Hematopoietic multipotent progenitor cell treated with erythropoietin and hydrocortisone succinate and interleukin-3 and kit ligand, for 17 days (in vitro differentiated cells): ENCODE results near the gene ZNF236.
"Not testable (repeated sequence)": the region's sequence is repeated elsewhere in the genome, so short reads cannot be mapped to it uniquely, and the experiment has no call there.

ENCODE experiments used
- DNase-seq: peaks from one replicate; pipeline ENCODE4 v3.0.0-alpha.2; 2015; ENCODE audit warnings: low spot score

The ZNF236 gene

DNA sequence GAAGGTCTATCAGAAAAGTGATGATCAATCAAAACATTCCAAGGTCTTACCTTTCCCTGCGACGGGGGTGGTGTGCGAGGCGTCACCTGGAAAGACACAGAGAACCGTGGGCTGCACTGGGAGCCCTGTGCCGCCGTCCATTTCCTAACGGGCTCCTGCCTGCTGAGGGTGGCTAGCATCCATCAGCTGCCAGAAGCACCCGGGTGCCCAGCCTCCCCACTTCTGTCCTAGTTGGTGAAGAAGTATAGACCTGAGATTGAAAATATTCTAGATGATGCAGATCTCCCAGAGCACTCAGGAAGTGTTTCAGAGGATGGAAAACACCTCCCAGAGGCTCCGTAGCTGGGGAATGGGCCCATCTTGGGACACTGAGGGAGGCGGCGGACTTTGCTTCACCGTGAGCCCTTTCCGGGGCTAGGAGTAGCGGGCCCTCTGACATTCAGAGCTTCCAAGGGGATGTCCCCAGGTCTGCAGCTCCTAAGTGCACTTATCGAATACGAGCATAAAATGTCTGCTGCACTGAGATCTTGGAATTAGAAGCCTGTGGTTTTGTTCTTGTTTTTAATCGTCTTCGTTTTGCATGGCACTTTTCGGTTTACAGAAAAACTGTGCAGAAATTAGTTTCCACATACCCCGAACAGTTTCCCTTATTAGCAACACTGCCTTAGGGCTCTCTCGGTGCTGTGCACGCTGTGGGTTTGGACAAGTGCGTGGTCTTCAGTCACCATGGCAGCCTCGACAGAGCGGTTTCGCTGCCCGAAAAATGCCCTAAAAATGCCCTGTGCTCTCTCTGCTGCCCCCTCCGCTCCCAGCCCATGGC lies 166.7 kb downstream of the ZNF236 start:
- no peak for DNase-seq

- no peak for DNase-seq
These were observed 167.4 kb downstream of the ZNF236 start for GRCh38 chr18:76989647-76990190.

- not testable (repeated sequence) for DNase-seq
These were observed 168.1 kb downstream of the ZNF236 start for GRCh38 chr18:76990343-76991020.

GRCh38 chr18:76991021-76991688 lies 168.8 kb downstream of the ZNF236 start:
- DNase-seq, result no peak

GRCh38 chr18:76992226-76993084 lies 170.1 kb downstream of the ZNF236 start:
- no peak for DNase-seq

- DNase-seq, result no peak
These were observed 170.7 kb downstream of the ZNF236 start for GRCh38 chr18:76993085-76993382.

DNA sequence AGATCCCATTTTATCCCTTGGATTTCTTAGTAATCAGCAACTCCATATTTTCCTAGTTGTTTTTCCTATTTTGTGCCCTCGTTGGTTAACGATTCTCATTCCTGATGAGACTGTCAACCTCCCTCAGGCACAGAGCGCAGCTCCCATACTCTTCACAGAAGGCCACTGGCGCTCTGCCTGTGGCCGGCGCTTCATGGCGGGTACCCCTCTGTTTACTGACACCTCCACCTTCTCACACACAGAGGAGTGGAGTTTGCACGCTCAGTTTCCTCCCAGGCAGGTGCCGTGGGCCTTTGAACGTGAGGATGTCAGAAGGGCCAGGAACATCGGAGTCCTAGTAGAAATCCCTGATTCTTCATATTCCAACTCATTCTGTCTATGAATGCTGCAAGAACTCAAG lies 171.2 kb downstream of the ZNF236 start:
- DNase-seq, result no peak

- DNase-seq, result no peak
These were observed 171.8 kb downstream of the ZNF236 start for GRCh38 chr18:76994086-76994654.

DNA sequence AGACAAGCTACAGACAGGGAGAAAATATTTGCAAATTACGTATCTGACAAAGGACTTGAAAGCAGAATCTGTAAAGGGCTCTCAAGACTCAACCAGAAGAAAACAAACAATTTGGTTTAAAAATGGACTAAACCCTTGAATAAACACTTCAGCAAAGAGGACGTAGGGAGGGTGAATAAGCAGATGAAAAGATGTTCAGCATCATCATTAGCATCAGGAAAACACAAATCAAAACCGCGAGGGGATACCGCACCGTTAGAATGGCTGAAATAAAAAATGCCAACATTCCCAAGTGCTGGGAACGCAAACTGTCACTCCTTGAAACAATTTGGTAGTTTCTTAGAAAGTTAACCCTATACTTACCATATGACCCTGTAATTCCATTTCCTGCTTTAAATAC lies 173.5 kb downstream of the ZNF236 start:
- DNase-seq, result no peak

- no peak for DNase-seq
These were observed 174.1 kb downstream of the ZNF236 start for GRCh38 chr18:76996429-76996828.

- DNase-seq, result no peak
These were observed 175.8 kb downstream of the ZNF236 start for GRCh38 chr18:76997951-76998808.

DNA sequence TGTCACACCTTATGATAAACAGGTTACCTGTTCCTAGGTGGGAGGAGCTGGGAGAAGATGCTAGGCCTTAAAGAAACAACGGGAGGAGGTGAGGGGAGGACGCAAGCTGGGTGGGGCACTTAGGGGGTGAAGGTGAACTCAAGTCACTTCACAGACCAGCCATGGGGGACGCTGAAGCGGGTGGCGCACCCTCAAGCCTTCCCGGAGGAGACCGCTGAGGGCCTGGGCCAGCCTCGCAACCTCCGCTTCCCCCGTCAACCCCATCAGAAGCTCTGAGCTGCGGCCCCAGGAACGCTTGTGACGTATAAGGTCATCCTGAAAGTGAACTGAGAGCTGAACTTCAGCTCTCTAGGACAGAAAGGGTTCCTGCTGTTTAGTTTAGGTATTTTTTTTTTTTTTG lies 176.7 kb downstream of the ZNF236 start:
- DNase-seq, result no peak

- DNase-seq, result peak; percentile 57
These were observed 178.2 kb downstream of the ZNF236 start for GRCh38 chr18:77000527-77000926.

- DNase-seq, result no peak
These were observed 178.7 kb downstream of the ZNF236 start for GRCh38 chr18:77001041-77001440.

DNA sequence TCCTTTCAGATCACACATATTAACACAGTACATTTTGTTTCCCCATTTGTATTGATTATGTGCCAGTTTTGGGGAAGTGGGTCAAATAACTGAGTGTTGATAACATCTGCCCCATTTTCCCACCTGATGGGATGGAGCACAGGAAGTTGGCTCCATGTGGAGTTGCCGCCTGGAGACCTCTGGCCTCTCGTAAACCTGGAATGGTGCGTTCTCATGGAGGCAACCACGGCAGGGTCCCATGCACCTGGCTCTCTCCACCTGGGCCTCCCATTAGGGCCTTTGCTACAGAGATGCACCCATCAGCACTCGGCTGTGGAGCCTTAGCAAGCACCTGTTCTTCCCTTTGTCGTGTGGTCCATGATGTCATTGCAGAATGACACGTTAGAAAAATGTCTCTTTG lies 179.6 kb downstream of the ZNF236 start:
- DNase-seq, result no peak

- DNase-seq, result no peak
These were observed 180.1 kb downstream of the ZNF236 start for GRCh38 chr18:77002496-77002895.

GRCh38 chr18:77003316-77003715 lies 181.0 kb downstream of the ZNF236 start:
- DNase-seq, result no peak

DNA sequence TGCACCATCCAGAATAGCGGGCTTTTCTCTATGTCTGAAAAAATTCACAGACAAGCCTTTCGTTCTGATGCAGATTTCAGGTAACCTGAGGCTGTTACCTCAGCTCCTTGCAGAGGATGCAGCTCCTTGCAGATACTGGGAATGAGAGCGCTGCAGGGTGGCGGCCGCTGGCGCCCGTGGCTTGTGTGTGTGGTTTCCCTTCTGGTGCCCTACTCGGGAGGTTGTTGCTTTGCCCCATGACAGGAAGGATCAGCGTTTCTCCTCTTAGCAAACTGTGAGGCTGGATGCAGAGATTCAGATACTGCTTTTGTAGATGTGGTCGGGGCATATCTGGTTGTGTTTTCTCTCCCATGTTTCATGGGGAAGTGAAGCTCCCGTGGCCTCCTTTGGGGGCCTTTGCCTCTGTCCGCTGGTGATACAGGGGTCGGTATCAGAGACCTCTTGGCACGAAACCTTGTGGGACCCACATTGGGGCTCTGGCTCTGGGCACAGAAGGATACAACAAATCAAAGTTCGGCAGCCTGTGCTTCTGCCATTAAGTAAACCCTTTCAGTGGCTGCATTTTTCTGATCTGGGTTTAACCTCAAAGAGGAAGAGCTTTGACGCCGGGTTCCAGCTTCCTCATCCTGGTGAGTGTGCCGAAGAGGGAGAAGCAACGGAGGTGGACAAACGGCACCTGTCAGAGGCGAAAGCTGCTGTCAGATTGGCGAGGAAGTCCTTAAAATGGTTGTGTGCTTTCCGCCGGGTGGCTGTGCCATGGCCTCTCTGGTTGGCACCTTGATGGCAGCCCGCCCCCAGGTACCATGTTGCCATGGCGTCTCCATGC lies 182.4 kb downstream of the ZNF236 start:
- DNase-seq, result no peak

- no peak for DNase-seq
These were observed 183.4 kb downstream of the ZNF236 start for GRCh38 chr18:77005651-77006195.
